Caco-2 (cell line): ENCODE results near the gene COPZ2. TPM values are rescaled to one million over a fixed set of nuclear protein-coding genes. Genes with fewer than 3 reads are reported as not detected.
"Not testable (repeated sequence)": the region's sequence is repeated elsewhere in the genome, so short reads cannot be mapped to it uniquely, and the experiment has no call there.

Source experiments
- BruUV-seq: library from RNA; stranded (reverse); fragments of 400-500 nt; replicated peaks from 2 replicates; lab custom pipeline; 2021; lab: Mats Ljungman, UMichigan
- CTCF ChIA-PET: fragments of 300-600 bp; sonication (Branson Sonifier 250); formaldehyde crosslinking; loops from one replicate; lab custom pipeline; 2022; ENCODE audit warnings: antibody characterized with exemption; lab: Charles Lee
- POLR2A ChIA-PET: fragments of 300-600 bp; sonication (Branson Sonifier 250); formaldehyde crosslinking; loops from one replicate; lab custom pipeline; 2022; ENCODE audit warnings: antibody characterized with exemption; lab: Charles Lee
- DNase-seq, 2 experiments: peaks; one replicate each; pipeline versions ENCODE4 v3.0.0 to v3.0.0-alpha.2; 2020 to 2022
- H3K27me3 ChIP-seq: replicated peaks from 2 replicates; pipeline ENCODE4 v1.6.0; 2011; ENCODE audit warnings: low read length; ENCODE audit not compliant: control insufficient read depth, insufficient read depth
- H3K36me3 ChIP-seq: 2 replicates; pipeline ENCODE4 v1.5.1; 2011; ENCODE audit warnings: low read length; ENCODE audit not compliant: control insufficient read depth, insufficient read depth
- H3K4me1 ChIP-seq: fragments of 250-450 bp; sonication (Bioruptor Pico); 2 replicates; pipeline ENCODE4 v1.5.1; 2020; ENCODE audit warnings: mild to moderate bottlenecking
- H3K4me3 ChIP-seq: 2 replicates; pipeline ENCODE4 v1.5.1; 2011; ENCODE audit warnings: low read depth, mild to moderate bottlenecking, control low read depth, low read length
- H3K9me3 ChIP-seq: fragments of 250-450 bp; sonication (Bioruptor Pico); 2 replicates; pipeline ENCODE4 v1.5.1; 2020; ENCODE audit warnings: mild to moderate bottlenecking, moderate library complexity
- H3K27ac Mint-ChIP-seq: one replicate; pipeline ENCODE4 v1.8.0; 2022; ENCODE audit warnings: mixed read lengths; ENCODE audit not compliant: unreplicated experiment
- H3K27me3 Mint-ChIP-seq: one replicate; pipeline ENCODE4 v1.8.0; 2022; ENCODE audit warnings: mixed read lengths; ENCODE audit not compliant: insufficient read depth, unreplicated experiment
- H3K36me3 Mint-ChIP-seq: one replicate; pipeline ENCODE4 v1.8.0; 2022; ENCODE audit warnings: mild to moderate bottlenecking, mixed read lengths; ENCODE audit not compliant: insufficient read depth, unreplicated experiment
- H3K4me1 Mint-ChIP-seq: one replicate; pipeline ENCODE4 v1.8.0; 2022; ENCODE audit warnings: low read depth, mixed read lengths; ENCODE audit not compliant: unreplicated experiment
- H3K4me3 Mint-ChIP-seq: one replicate; pipeline ENCODE4 v1.8.0; 2022; ENCODE audit warnings: mild to moderate bottlenecking, moderate library complexity, mixed read lengths; ENCODE audit not compliant: unreplicated experiment
- H3K9me3 Mint-ChIP-seq: one replicate; pipeline ENCODE4 v1.8.0; 2022; ENCODE audit warnings: mixed read lengths; ENCODE audit not compliant: unreplicated experiment
- intact Hi-C: fragments of 100-400 bp; cut with micrococcal nuclease; formaldehyde crosslinking; loops from one replicate; pipeline ENCODE4 v1.10.0; 2022; ENCODE audit not compliant: unreplicated experiment
- total RNA-seq: library from RNA; stranded (reverse); gene quantifications from 2 replicates; pipeline ENCODE4 v1.2.3, GENCODE V29; 2022
- TF ChIP-seq, protein P1 (sequence below), 2 experiments: fragments of 200-600 bp in 1 of 2; IDR thresholded peaks; 1 replicate in 1 of 2; 2 replicates in 1 of 2; pipeline versions ENCODE4 v1.5.1 to v1.8.0; 2011 to 2022; ENCODE audit warnings: antibody characterized with exemption in 1 of 2, control low read depth in 1 of 2, inconsistent platforms in 1 of 2, low read depth in 1 of 2, low read length in 1 of 2, mild to moderate bottlenecking in 1 of 2, moderate library complexity in 1 of 2; ENCODE audit not compliant: insufficient read depth in 1 of 2, severe bottlenecking in 1 of 2, unreplicated experiment in 1 of 2

The COPZ2 gene
- total RNA-seq, 1 experiment from 2014 or later: 6.7 TPM

DNA sequence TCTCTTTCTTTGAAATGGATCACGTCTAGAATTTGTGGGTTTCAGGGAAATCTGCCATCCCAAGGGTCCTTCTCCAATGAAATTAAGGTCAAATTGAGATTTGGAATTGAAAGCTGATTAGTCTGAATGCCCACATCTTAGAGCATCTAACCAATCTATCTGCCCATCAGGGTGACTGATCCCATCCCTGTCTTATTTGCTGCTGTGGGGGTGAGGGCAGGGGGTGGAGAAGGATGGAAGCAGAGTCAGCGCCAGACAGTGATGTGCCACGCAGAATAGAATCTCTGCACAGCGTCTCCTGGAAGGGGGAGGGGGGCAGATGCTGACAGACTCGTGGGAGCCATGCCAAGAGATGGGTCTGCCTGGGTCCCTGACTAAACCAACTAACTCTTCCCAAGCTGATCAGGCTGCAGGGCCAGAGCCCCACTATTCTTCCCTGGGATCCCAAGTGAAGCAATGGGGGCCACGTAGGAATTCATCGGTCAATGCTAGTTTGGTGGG is 34.6 kb downstream of the COPZ2 start:
- Histone ChIP-seq H3K4me1 (peaks cover 9% of the 10 kb centered on the region), H3K27me3 (no peaks in the 10 kb centered on the region), H3K36me3 (no peaks in the 10 kb centered on the region), H3K4me3 (no peak overlapping the region), H3K9me3 (no peaks in the 10 kb centered on the region)
- CTCF ChIA-PET: interaction anchor here (0.9 to 1.6 kb wide), 4 partner anchors 9 to 52 kb away, joined by 3 to 5 read pairs (median 4); no protein-coding TSS in a partner anchor
- no peak overlapping the region for H3K27ac Mint-ChIP-seq
- H3K4me3 Mint-ChIP-seq: no peak overlapping the region
- no peaks in the 10 kb centered on the region for H3K27me3 Mint-ChIP-seq
- intact Hi-C loops: no loop called here
- DNase-seq: no peak
- TF ChIP-seq, protein P1, sequence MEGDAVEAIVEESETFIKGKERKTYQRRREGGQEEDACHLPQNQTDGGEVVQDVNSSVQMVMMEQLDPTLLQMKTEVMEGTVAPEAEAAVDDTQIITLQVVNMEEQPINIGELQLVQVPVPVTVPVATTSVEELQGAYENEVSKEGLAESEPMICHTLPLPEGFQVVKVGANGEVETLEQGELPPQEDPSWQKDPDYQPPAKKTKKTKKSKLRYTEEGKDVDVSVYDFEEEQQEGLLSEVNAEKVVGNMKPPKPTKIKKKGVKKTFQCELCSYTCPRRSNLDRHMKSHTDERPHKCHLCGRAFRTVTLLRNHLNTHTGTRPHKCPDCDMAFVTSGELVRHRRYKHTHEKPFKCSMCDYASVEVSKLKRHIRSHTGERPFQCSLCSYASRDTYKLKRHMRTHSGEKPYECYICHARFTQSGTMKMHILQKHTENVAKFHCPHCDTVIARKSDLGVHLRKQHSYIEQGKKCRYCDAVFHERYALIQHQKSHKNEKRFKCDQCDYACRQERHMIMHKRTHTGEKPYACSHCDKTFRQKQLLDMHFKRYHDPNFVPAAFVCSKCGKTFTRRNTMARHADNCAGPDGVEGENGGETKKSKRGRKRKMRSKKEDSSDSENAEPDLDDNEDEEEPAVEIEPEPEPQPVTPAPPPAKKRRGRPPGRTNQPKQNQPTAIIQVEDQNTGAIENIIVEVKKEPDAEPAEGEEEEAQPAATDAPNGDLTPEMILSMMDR (IDR thresholded peaks at IDR 0.05; ENCODE audit: insufficient read depth in 1 of 2, low read depth in 1 of 2, low read length in 1 of 2, severe bottlenecking in 1 of 2, unreplicated experiment in 1 of 2): no peak
- no peaks in the 10 kb centered on the region for H3K36me3 Mint-ChIP-seq
- H3K9me3 Mint-ChIP-seq: no peaks in the 10 kb centered on the region
- BruUV-seq: no TSS peak
- peaks cover 11% of the 10 kb centered on the region for H3K4me1 Mint-ChIP-seq
- POLR2A ChIA-PET: interaction anchor here (0.8 kb wide), 1 partner anchor 32 kb away, joined by 3 read pairs; the partner anchor contains the start of gene CDK5RAP3

DNA sequence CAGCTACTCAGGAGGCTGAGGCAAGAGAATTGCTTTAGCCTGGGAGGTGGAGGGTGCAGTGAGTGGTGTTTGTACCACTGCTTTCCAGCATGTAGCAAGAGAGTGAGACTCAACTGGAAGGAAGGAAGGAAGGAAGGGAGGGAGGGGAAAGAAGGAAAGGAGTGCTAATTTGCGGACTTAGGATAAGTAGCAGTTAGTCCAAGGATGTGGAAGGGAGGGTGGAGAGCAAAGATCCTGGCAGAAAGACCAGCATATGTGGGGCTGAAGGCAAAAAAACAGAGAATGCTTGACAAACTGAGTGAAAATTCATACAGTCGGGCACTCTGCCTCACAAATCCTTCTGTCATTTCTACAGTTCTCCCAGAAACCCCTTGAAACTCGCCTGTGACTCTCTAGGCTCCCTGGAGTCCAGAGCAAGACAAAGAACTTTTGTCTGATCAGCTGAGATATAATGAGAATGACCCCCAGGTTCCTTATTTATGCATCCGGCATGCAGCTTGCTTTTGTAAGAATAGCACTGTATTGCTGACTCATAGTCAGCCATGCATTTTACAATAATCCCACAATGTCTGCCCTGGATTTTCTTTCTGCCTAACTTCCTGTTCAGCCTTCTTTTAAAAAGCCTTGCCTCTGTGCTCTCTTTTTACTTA is 35.2 kb downstream of the COPZ2 start:
- no TSS peak for BruUV-seq
- no peaks in the 10 kb centered on the region for H3K9me3 Mint-ChIP-seq
- intact Hi-C loops: no loop called here
- peaks cover 11% of the 10 kb centered on the region for H3K4me1 Mint-ChIP-seq
- no peak overlapping the region for H3K27ac Mint-ChIP-seq
- H3K36me3 Mint-ChIP-seq: no peaks in the 10 kb centered on the region
- H3K9me3 ChIP-seq: no peaks in the 10 kb centered on the region
- POLR2A ChIA-PET: interaction anchor here (0.5 kb wide), 1 partner anchor 32 kb away, joined by 3 read pairs; the partner anchor contains the start of gene CDK5RAP3
- no peaks in the 10 kb centered on the region for H3K27me3 Mint-ChIP-seq
- H3K4me1 ChIP-seq: peaks cover 9% of the 10 kb centered on the region
- H3K36me3 ChIP-seq: no peaks in the 10 kb centered on the region
- DNase-seq: no peak
- TF ChIP-seq, protein P1 (IDR thresholded peaks at IDR 0.05; ENCODE audit: insufficient read depth in 1 of 2, low read depth in 1 of 2, low read length in 1 of 2, severe bottlenecking in 1 of 2, unreplicated experiment in 1 of 2): no peak
- CTCF ChIA-PET: interaction anchor here (0.7 to 0.9 kb wide), 2 partner anchors 9 kb away, joined by 4 to 5 read pairs; no protein-coding TSS in a partner anchor
- no peaks in the 10 kb centered on the region for H3K27me3 ChIP-seq
- H3K4me3 ChIP-seq: no peak overlapping the region
- no peak overlapping the region for H3K4me3 Mint-ChIP-seq

DNA sequence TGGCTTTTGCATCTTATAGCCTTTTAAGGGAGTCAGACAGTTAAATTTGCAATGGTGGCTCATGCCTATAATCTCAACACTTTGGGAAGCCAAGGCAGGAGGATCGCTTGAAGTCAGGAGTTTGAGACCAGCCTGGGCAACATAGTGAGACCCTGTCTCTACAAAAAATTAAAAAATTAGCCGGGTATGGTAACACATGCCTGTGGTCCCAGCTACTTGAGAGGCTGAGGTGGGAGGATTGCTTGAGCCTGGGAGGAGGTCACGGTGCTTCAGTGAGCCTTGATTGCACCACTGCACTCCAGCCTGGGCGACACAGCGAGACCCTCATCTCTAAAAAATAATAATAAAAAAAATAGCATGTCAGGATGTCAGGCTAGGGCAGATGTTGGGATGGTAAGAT is 35.9 kb downstream of the COPZ2 start:
- H3K36me3 ChIP-seq, H3K27me3 ChIP-seq, H3K4me3 Mint-ChIP-seq, H3K4me3 ChIP-seq, DNase-seq, intact Hi-C loops, H3K9me3 Mint-ChIP-seq, POLR2A ChIA-PET, H3K27ac Mint-ChIP-seq, BruUV-seq, H3K4me1 ChIP-seq, H3K9me3 ChIP-seq, H3K27me3 Mint-ChIP-seq, H3K36me3 Mint-ChIP-seq: not testable (repeated sequence)
- CTCF ChIA-PET: interaction anchor here (0.6 to 1.1 kb wide), 2 partner anchors 9 to 10 kb away, joined by 5 read pairs; no protein-coding TSS in a partner anchor
- peaks cover 11% of the 10 kb centered on the region for H3K4me1 Mint-ChIP-seq
